HG03457 (cell line): Measurements from ENCODE around the gene CALCOCO1.

Source experiments
- ATAC-seq: cut with Tn5 transposase; IDR thresholded peaks from one replicate; pipeline ENCODE4 v1.9.1; 2021; ENCODE audit warnings: moderate number of reproducible peaks; ENCODE audit not compliant: unreplicated experiment

The CALCOCO1 gene

DNA sequence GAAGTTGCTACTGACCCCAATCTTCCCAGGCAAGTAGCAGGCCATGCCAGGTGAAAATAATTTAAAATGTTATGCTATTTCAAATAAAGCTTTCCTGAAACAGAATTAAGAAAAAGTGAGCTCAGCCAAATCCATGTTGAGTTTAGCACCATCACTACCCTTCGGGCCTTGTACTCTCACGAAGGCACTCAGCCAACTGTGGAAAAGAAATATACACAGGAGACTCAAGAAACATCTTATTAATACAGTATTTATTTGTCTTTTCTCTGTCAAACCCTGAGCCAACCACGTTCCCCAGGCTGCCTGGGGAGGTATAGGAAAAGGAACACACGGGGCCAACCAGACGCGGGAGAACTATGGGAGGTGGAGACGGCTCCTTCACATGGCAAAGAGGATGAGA is 62.3 kb downstream of the CALCOCO1 start:
- no peak for ATAC-seq

DNA sequence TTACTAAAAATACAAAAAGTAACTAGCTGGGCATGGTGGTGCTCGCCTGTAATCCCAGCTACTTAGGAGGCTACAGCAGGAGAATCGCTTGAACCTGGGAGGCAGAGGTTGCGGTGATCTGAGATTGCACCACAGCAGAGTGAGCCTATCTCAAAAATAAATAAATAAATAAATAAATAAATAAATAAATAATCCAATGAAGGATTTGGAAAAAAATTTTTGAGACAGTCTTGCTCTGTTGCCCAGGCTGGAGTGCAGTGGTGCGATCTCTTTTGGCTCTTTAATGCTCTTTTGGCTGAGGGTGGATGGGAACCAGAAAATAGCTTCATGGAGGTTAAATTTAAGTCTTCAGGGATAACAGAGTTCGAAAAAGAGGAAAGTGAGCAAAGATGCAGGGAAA is 63.1 kb downstream of the CALCOCO1 start:
- no peak for ATAC-seq

DNA sequence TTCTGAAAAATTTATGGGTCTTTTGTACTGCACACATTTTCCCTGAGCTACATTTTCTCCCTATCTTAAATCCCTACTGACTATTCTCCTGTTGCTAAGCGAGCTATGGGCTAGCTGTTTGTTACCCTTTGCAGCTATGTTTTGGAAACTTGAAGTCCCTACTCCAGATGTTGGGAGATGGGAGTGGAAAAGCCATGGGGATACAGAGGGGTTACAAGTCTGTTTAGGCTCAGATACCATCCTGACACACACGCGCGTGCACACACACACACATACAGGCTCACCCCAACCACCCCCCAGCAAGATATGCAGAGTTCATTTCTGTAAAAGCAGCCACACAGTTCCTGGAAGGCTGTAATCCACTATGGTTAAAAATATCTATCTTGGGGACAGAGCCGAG is 67.2 kb downstream of the CALCOCO1 start:
- no peak for ATAC-seq

- ATAC-seq: no peak
Measured at GRCh38 chr12:53659571-53659981, 67.7 kb downstream of the CALCOCO1 start.

DNA sequence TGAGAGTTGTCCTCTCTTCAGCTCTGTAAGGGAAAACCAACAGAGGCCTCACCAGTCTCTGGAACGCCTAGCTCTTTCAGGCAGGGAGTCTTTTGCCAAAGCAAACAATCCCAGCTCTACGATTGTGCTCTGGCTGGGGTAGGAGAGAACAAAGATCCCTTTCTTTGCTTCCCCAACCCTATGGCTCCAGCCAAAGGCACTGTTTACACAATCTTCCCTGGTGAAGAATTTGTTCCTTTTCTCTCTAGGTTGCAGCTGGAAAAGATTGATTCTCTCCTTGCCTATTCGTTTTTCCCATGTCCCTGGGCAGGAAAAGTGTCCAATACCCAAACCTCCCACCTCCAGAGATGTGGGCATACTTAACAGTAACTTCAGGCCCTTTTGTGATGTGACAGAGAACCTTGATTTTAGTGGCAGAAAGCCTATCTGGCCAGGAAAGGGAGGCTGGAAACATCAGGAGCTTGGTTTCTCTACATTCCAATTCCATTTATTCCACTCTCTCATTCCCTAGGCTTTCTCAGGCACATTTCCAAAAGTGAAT is 68.2 kb downstream of the CALCOCO1 start:
- no peak for ATAC-seq
